Smooth muscle cell (in vitro differentiated cells): ENCODE data around the gene BDNF. TPM values are rescaled to one million over a fixed set of nuclear protein-coding genes. Genes with fewer than 3 reads are reported as not detected.

Experiments used
- DNase-seq: peaks from one replicate; lab custom pipeline; 2025; ENCODE audit not compliant: unreplicated experiment; lab: John Stamatoyannopoulos, UW
- H2AFZ ChIP-seq: fragments of 200-600 bp; sonication (generic); 2 replicates; pipeline ENCODE4 v1.6.0; 2016; ENCODE audit warnings: antibody characterized with exemption, low read depth, mild to moderate bottlenecking
- H3F3A ChIP-seq: fragments of 200-600 bp; sonication (generic); 2 replicates; pipeline ENCODE4 v1.6.0; 2017; ENCODE audit warnings: antibody characterized with exemption, low read depth
- H3K27ac ChIP-seq: fragments of 200-600 bp; sonication (generic); 2 replicates; pipeline ENCODE4 v1.5.1; 2016; ENCODE audit warnings: low read depth, mild to moderate bottlenecking
- H3K27me3 ChIP-seq: fragments of 200-600 bp; sonication (generic); 2 replicates; pipeline ENCODE4 v1.6.1; 2016; ENCODE audit warnings: low read depth, mild to moderate bottlenecking
- H3K36me3 ChIP-seq: fragments of 200-600 bp; sonication (generic); 2 replicates; pipeline ENCODE4 v1.5.1; 2016; ENCODE audit warnings: low read depth
- H3K4me1 ChIP-seq: fragments of 200-600 bp; sonication (generic); 2 replicates; pipeline ENCODE4 v1.5.1; 2016; ENCODE audit warnings: low read depth
- H3K4me2 ChIP-seq: fragments of 200-600 bp; sonication (generic); 2 replicates; pipeline ENCODE4 v1.6.0; 2016; ENCODE audit warnings: mild to moderate bottlenecking
- H3K4me3 ChIP-seq: fragments of 200-600 bp; sonication (generic); 2 replicates; pipeline ENCODE4 v1.5.1; 2016; ENCODE audit warnings: mild to moderate bottlenecking
- H3K79me2 ChIP-seq: fragments of 200-600 bp; sonication (generic); 2 replicates; pipeline ENCODE4 v1.6.0; 2016; ENCODE audit warnings: low read depth, mild to moderate bottlenecking
- H3K9ac ChIP-seq: fragments of 200-600 bp; sonication (generic); 2 replicates; pipeline ENCODE4 v1.6.0; 2016; ENCODE audit warnings: low read depth
- H3K9me3 ChIP-seq: fragments of 200-600 bp; sonication (generic); replicated peaks from 2 replicates; pipeline ENCODE4 v1.5.1; 2016; ENCODE audit warnings: low read depth
- H4K20me1 ChIP-seq: fragments of 200-600 bp; sonication (generic); 2 replicates; pipeline ENCODE4 v1.6.0; 2016; ENCODE audit warnings: low read depth
- CTCF ChIP-seq: fragments of 200-600 bp; sonication (generic); IDR thresholded peaks from 2 replicates; pipeline ENCODE4 v1.5.1; 2017; ENCODE audit warnings: borderline replicate concordance, mild to moderate bottlenecking, antibody characterized with exemption; ENCODE audit not compliant: insufficient read depth, poor library complexity, severe bottlenecking
- WGBS: methylation state at CpG from one replicate; pipeline ENCODE4 v1.1.7; 2016; ENCODE audit warnings: low lambda C conversion rate; 5-methylcytosine and 5-hydroxymethylcytosine counted together
- polyA plus RNA-seq: library from polyadenylated mRNA; unstranded; fragments of >200 nt; fragmentation: Nextera tagmentation; extraction: Ambion mirVana; gene quantifications from 2 replicates; pipeline ENCODE4 v1.2.1, GENCODE V29; 2016
- total RNA-seq: library from RNA; depleted of rRNA; stranded (reverse); fragments of >200 nt; gene quantifications from 2 replicates; pipeline ENCODE4 v1.2.3, GENCODE V29; 2014

BDNF gene
- total and polyA plus RNA-seq, 2 experiments from 2014 or later, result 5.6 to 8.2 TPM

- Histone ChIP-seq H2AFZ (peak overlapping the region; percentile 91), H3K9ac (no peak overlapping the region), H3K9me3 (no peaks in the 10 kb centered on the region), H3K27ac (no peak overlapping the region), H4K20me1 (no peaks in the 10 kb centered on the region), H3K4me3 (peak overlapping the region; percentile 65), H3K4me2 (peak overlapping the region; percentile 91), H3K4me1 (peaks cover 40% of the 10 kb centered on the region), H3F3A (no peaks in the 10 kb centered on the region), H3K79me2 (peaks cover 5% of the 10 kb centered on the region), H3K27me3 (peaks cover 17% of the 10 kb centered on the region), H3K36me3 (no peaks in the 10 kb centered on the region)
- TF ChIP-seq CTCF, result no peak
- no peak for DNase-seq
- under 1% methylated on average over 29 of the region's 30 CpGs for WGBS
Measured at GRCh38 chr11:27699242-27699925, 871 bp downstream of the BDNF start.

- H4K20me1 ChIP-seq, result no peaks in the 10 kb centered on the region
- H3K36me3 ChIP-seq, result no peaks in the 10 kb centered on the region
- H3K9me3 ChIP-seq, result no peaks in the 10 kb centered on the region
- H3K9ac ChIP-seq, result peak overlapping the region; percentile 47
- H2AFZ ChIP-seq, result peak overlapping the region; percentile 91
- H3K79me2 ChIP-seq, result peaks cover 5% of the 10 kb centered on the region
- TF ChIP-seq CTCF, result peak; percentile 94
- DNase-seq, result peak; percentile 73
- no peaks in the 10 kb centered on the region for H3F3A ChIP-seq
- peaks cover 17% of the 10 kb centered on the region for H3K27me3 ChIP-seq
- H3K4me1 ChIP-seq, result peaks cover 40% of the 10 kb centered on the region
- H3K4me3 ChIP-seq, result peak overlapping the region; percentile 65
- WGBS, result 3% methylated on average over 13 of the region's 18 CpGs
- H3K4me2 ChIP-seq, result peak overlapping the region; percentile 91
- H3K27ac ChIP-seq, result no peak overlapping the region
Measured at GRCh38 chr11:27698872-27699241, 1.4 kb downstream of the BDNF start.

GRCh38 chr11:27697679-27698275 lies 2.5 kb downstream of the BDNF start:
- peak overlapping the region; percentile 5 for H3K27ac ChIP-seq
- H3K4me2 ChIP-seq, result peak overlapping the region; percentile 91
- no peaks in the 10 kb centered on the region for H4K20me1 ChIP-seq

More at GRCh38 chr11:27697679-27698275, 2.5 kb downstream of the BDNF start:
- Histone ChIP-seq H3K4me1 (peaks cover 40% of the 10 kb centered on the region), H3K4me3 (peak overlapping the region; percentile 65), H3K9me3 (no peaks in the 10 kb centered on the region), H3K9ac (no peak overlapping the region), H3F3A (no peaks in the 10 kb centered on the region), H3K27me3 (peaks cover 17% of the 10 kb centered on the region), H2AFZ (no peak overlapping the region), H3K79me2 (peaks cover 5% of the 10 kb centered on the region), H3K36me3 (no peaks in the 10 kb centered on the region)
- TF ChIP-seq CTCF, result no peak
- no peak for DNase-seq
- WGBS, result 18% methylated on average over 2 of the region's 2 CpGs
